HG02870 (cell line): ENCODE results near the gene C11orf68.
A peak's percentile ranks its signal among the peaks of the same experiment; 100 is the strongest.

Experiments
- ATAC-seq: cut with Tn5 transposase; IDR thresholded peaks from one replicate; pipeline ENCODE4 v1.9.1; 2021; ENCODE audit warnings: mild to moderate bottlenecking, moderate library complexity; ENCODE audit not compliant: unreplicated experiment

Gene C11orf68

GRCh38 chr11:65891219-65892136 is 27.4 kb downstream of the C11orf68 start:
- no peak for ATAC-seq

- ATAC-seq = peak; percentile 51
Measured at GRCh38 chr11:65890324-65891218, 28.3 kb downstream of the C11orf68 start, which contains the start of gene CCDC85B. TSS of gene CCDC85B (plus strand) at chr11:65890673. CDS start at chr11:65890784, 111 bp downstream.

DNA sequence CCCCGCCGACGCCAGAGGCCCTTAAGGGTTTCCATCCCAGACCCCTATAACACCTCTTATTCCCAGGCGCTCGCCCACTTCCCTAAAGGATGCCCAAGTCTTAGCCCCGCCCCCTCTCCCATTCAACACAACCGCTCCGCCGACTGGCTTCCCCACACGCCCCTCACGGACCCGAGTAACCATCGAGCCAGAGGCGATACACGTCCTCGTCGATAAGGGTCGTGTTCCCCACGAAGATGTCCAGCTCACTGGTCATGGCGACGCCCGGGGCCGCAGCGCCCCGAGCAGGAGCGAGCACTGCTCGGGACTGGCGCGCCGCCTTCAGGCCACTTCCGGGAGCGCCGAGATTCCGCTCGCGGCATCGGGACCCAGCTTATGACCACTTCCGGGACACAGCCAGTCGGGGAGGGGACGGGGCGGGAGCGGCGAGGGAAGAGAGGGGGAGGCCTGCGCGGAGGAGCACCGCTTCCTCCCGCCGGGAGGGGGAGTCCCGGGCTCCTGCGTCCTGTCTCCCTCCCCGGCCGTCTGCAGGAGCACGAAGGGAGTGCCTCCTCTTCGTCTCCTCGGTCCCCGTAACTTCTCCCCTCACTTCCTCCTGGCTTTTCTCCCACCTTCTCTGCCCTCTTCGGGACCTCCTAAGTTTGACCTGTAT is 30.6 kb downstream of the C11orf68 start, which contains the start of gene FIBP:
Gene FIBP (minus strand): TSS at position 309 of the 652 bp plus-strand sequence. CDS start 53 bp downstream, at position 256.
- peak; percentile 41 for ATAC-seq

DNA sequence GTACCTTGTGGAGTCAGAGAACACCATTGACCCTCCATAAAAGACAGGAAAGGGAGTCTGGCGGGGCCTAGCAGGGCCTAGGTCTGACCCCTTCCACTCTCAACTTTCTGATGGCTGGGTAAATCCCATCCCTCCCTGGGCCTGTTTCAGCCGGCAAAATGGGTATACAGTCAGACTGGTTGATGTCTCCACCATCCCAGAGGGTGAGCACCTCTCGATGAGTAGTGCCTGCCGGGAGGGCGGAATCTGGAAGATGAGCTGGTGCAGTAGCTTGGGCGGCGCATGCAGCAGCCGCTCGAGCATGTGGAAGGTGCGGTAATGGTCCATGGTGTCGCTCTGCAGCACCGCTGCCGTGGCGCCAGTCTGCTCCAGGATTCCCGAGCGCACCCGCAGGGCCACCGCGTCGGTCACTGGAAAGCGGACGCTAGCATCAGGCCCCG is 31.1 kb downstream of the C11orf68 start:
- no peak for ATAC-seq

- ATAC-seq = no peak
Measured at GRCh38 chr11:65886826-65887722, 31.8 kb downstream of the C11orf68 start.

DNA sequence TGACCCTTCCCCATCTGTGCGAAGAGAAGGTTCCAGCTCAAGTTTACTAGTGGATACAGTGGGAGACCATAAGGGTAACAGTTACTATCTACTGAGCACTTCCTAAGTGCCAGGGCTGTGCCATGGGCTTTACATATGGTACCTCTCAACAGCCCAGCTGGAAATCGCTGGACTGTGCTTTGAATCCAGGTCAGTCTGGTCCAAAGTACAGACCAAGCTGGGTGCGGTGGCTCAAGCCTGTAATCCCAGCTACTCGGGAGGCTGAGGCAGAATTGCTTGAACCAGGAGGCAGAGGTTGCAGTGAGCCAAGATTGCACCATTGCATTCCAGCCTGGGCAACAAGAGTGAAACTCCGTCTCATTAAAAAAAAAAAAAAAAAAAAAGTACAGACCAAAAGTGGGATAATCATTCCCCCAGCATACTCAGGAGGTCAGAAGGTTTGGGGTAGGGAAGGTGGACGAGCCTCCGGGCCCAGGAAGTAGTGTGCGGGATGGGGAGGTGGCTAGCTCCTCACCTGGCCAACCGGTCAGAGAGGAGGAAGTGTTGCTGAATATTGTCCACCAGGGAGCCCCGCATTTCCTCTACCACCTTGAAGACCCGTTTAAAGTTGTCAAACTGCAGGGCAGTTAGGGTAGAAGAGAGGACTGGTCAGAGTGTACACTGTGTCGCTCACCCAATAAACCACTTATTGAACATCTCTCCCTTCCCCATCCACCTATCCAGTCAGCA is 32.9 kb downstream of the C11orf68 start:
- ATAC-seq = no peak

GRCh38 chr11:65885231-65885630 is 33.6 kb downstream of the C11orf68 start:
- no peak for ATAC-seq

- no peak for ATAC-seq
Measured at GRCh38 chr11:65884716-65885092, 34.2 kb downstream of the C11orf68 start.

DNA sequence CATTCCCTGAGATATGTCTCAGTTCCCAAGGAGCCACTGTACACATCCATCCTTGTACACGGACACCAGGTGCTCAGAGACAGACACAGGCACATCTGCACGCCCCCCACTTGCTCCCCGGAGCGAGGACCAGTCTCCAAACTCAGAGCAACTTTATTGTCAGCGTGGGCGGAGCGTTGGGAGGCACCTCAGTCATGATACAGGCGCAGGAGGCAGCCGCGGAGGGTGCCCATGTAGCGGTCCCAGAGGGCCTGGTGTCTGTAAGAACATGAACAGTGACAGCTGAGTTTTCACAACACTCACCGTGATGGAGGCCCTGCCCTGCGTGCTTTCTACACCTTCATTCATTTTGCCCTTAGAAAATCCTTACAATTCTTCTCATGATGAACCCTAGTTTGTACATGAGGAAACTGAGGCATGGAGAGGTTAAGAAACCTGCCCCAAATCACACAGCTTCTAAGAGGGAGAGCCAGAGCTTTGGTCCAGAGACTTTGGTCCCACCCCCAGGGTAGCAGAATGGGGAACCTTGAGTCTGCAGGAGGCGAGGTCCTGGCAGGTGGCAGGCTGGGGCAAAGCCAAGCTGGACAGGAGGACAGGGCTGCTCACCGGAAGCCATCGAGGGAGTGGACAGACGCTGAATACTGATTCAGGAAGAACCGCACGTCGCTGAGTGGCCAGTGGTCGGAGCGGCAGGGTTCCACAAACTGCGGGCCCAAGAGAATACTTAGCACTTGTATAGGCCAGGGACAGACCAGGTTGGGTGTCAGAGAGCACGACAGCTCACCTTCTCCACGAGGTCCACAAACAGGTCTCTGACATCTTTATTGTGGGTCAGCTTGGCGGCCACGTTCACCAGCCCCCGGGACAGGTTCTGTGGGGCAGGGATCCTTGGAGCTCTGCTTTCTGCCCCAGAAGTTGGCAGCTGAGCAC is 34.8 kb downstream of the C11orf68 start:
- ATAC-seq = no peak

DNA sequence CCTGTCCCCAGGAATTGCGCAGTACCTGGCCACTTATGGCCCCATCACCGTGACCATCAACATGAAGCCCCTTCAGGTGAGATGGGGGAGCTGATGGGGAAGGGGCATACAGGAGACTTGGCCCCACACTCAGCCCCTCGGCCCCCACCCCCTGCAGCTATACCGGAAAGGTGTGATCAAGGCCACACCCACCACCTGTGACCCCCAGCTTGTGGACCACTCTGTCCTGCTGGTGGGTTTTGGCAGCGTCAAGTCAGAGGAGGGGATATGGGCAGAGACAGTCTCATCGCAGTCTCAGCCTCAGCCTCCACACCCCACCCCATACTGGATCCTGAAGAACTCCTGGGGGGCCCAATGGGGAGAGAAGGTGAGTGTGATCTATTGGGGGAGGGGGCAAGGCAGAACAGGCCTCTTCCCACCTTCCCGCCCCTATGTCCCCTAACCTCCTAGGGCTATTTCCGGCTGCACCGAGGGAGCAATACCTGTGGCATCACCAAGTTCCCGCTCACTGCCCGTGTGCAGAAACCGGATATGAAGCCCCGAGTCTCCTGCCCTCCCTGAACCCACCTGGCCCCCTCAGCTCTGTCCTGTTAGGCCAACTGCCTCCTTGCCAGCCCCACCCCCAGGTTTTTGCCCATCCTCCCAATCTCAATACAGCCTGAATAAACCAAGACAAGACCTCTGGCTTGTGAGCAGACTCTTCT is 35.7 kb downstream of the C11orf68 start:
- ATAC-seq = no peak

DNA sequence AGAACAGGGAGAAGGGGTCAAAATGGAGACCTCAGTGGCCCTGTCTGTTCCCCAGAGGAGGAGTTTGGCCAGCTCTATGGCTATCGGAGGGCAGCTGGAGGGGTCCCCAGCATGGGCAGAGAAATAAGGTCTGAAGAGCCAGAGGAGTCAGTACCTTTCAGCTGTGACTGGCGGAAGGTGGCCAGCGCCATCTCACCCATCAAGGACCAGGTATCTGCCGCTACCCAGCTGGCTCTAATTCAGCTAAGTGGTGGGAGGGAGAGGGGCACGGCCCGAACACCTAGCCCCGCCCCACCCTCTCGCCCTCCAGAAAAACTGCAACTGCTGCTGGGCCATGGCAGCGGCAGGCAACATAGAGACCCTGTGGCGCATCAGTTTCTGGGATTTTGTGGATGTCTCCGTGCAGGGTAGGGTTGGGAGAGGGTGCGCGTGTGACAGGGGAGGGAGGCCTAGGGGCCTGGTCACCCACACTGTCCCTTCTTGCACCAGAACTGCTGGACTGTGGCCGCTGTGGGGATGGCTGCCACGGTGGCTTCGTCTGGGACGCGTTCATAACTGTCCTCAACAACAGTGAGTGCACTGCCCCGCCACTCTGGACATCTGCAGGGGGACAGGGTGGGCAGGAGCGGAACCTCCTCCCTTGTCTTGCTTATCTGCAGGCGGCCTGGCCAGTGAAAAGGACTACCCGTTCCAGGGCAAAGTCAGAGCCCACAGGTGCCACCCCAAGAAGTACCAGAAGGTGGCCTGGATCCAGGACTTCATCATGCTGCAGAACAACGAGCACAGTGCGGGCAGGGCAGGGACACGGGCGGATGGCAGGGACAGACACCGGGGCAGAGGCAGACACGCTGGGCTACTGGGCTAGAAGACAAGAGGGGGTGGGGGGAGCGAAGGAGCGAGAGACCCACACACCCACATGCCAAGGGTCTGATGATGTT is 36.5 kb downstream of the C11orf68 start:
- no peak for ATAC-seq

- ATAC-seq = no peak
Measured at GRCh38 chr11:65880844-65881421, 37.9 kb downstream of the C11orf68 start.

DNA sequence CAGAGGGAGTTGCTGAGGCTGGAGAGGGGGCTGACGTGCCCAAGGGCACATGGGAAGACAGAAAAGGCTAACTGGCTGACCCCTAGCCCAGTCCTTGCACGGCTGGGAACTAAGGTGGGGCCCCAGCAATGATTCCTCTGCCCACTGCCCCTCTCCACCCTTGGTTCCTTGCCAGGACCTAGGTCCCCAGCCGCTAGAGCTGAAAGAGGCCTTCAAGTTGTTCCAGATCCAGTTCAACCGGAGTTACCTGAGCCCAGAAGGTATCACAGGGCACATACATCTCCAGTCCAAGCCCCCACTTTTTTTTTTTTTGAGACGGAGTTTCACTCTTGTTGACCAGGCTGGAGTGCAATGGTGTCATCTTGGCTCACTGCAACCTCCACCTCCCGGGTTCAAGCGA is 38.8 kb downstream of the C11orf68 start:
- ATAC-seq = no peak

DNA sequence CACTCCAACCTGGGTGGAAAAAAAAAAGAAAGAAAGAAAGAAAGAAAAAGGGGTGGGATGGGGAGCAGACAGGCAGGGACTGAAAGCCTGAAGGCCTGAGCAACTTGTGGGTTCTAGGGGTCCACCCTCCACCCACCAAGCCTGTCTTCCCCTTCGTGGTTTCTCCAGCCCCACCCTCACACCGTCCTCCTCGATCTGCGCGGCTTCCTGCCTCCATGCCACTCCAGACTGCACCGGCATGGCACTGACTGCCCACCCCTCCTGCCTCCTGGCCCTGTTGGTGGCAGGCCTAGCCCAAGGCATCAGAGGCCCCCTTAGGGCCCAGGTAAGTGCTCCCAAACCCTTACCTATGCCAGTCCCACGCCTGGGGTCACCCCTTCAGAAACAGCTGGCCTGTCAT is 39.2 kb downstream of the C11orf68 start, which contains the start of gene CTSW:
Gene CTSW (plus strand): TSS at position 221 of the 400 bp plus-strand sequence. CDS start 18 bp downstream, at position 239.
- no peak for ATAC-seq

GRCh38 chr11:65873318-65874156 is 45.3 kb downstream of the C11orf68 start:
- ATAC-seq = peak; percentile 80
